B cell (primary cell): Measurements from ENCODE around the gene BCL11A.

Experiments used
- EZH2 ChIP-seq: IDR thresholded peaks from 2 replicates; pipeline ENCODE4 v1.6.1; 2012; ENCODE audit warnings: borderline replicate concordance, low read depth, mild to moderate bottlenecking, moderate library complexity, low read length; ENCODE audit not compliant: insufficient read depth, poor library complexity, severe bottlenecking
- TF ChIP-seq, protein P1 (sequence below): fragments of 200-600 bp; IDR thresholded peaks from one replicate; pipeline ENCODE4 v1.8.0; 2022; ENCODE audit warnings: antibody characterized with exemption, mild to moderate bottlenecking

- TF ChIP-seq, protein P1, sequence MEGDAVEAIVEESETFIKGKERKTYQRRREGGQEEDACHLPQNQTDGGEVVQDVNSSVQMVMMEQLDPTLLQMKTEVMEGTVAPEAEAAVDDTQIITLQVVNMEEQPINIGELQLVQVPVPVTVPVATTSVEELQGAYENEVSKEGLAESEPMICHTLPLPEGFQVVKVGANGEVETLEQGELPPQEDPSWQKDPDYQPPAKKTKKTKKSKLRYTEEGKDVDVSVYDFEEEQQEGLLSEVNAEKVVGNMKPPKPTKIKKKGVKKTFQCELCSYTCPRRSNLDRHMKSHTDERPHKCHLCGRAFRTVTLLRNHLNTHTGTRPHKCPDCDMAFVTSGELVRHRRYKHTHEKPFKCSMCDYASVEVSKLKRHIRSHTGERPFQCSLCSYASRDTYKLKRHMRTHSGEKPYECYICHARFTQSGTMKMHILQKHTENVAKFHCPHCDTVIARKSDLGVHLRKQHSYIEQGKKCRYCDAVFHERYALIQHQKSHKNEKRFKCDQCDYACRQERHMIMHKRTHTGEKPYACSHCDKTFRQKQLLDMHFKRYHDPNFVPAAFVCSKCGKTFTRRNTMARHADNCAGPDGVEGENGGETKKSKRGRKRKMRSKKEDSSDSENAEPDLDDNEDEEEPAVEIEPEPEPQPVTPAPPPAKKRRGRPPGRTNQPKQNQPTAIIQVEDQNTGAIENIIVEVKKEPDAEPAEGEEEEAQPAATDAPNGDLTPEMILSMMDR = no peak
- no peak for TF ChIP-seq EZH2
These were observed 2.3 kb upstream of the BCL11A start for GRCh38 chr2:60555783-60556139.
